ENCODE results near the gene HTR3D. TPM values are rescaled to one million over a fixed set of nuclear protein-coding genes. Genes with fewer than 3 reads are reported as not detected.
"Not testable (repeated sequence)": the region's sequence is repeated elsewhere in the genome, so short reads cannot be mapped to it uniquely, and the experiment has no call there.

Gene HTR3D
- total and polyA plus RNA-seq, 4 experiments from 2014 or later = not detected

- H3K4me3 ChIP-seq (ENCODE audit: low read length in 2 of 2) = no peak overlapping the region
- intact Hi-C loops (cut with micrococcal nuclease) = no loop called here
- Mint-ChIP-seq H3K4me3 (no peak overlapping the region), H3K36me3 (peaks cover 25 to 26% of the 10 kb centered on the region in 2 donors), H3K9me3 (no peaks in the 10 kb centered on the region), H3K4me1 (no peaks in the 10 kb centered on the region), H3K27ac (no peak overlapping the region), H3K27me3 (no peaks in the 10 kb centered on the region)
- POLR2A ChIA-PET (ENCODE audit: partially characterized antibody) = no interaction called here
- no peaks in the 10 kb centered on the region for H3K27me3 ChIP-seq (ENCODE audit: insufficient read depth, low read length)
- CTCF ChIA-PET (ENCODE audit: partially characterized antibody) = interaction anchor here (1.4 kb wide), 1 partner anchor 9 kb away, joined by 4 read pairs; no protein-coding TSS in a partner anchor
- DNase-seq = no peak
- H3K27ac ChIP-seq (ENCODE audit: low read depth, low read length) = no peak overlapping the region
- no peaks in the 10 kb centered on the region for H3K9me3 ChIP-seq (ENCODE audit: control insufficient read depth in 1 of 2, low read length in 2 of 2)
- no peaks in the 10 kb centered on the region for H3K4me1 ChIP-seq (ENCODE audit: insufficient read depth, low read length)
- peaks cover 1% of the 10 kb centered on the region for H3K36me3 ChIP-seq (ENCODE audit: insufficient read depth, low read length)
Measured at GRCh38 chr3:183991403-183991802, 40.1 kb upstream of the HTR3D start.

DNA sequence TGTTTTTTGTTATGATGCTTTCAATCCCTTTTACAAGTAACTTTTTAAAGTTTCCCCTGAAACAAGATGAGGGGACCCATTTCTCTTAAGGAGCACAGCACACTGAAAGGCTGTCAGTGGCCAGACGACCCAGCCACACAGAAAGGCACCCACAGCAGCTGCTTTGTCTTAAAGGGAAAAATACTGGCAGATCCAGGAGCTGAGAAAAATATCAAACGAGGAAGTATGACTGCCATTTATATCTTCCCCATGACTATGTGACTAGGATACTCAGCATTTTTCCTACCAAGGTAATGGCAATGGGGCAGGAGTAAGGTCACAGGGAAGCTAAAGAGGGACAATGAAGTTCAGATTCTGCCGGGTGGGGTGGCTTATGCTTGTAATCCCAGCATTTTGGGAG is 29.8 kb upstream of the HTR3D start:
- no peak for DNase-seq
- Histone ChIP-seq H3K27me3 (ENCODE audit: insufficient read depth, low read length) (no peaks in the 10 kb centered on the region), H3K36me3 (ENCODE audit: insufficient read depth, low read length) (no peaks in the 10 kb centered on the region), H3K9me3 (ENCODE audit: control insufficient read depth in 1 of 2, low read length in 2 of 2) (no peaks in the 10 kb centered on the region), H3K27ac (ENCODE audit: low read depth, low read length) (no peak overlapping the region), H3K4me3 (ENCODE audit: low read length in 2 of 2) (no peak overlapping the region), H3K4me1 (ENCODE audit: insufficient read depth, low read length) (no peaks in the 10 kb centered on the region)
- no peaks in the 10 kb centered on the region for H3K27me3 Mint-ChIP-seq
- H3K4me1 Mint-ChIP-seq = peaks cover 0 to 10% (median 2%) of the 10 kb centered on the region in 4 donors
- no peaks in the 10 kb centered on the region for H3K9me3 Mint-ChIP-seq
- ChIA-PET POLR2A (ENCODE audit: partially characterized antibody) (no interaction called here), CTCF (ENCODE audit: partially characterized antibody) (no interaction called here)
- H3K36me3 Mint-ChIP-seq = peaks cover 15 to 28% of the 10 kb centered on the region in 2 donors
- H3K27ac Mint-ChIP-seq = no peak overlapping the region
- H3K4me3 Mint-ChIP-seq = no peak overlapping the region
- intact Hi-C loops (cut with micrococcal nuclease) = no loop called here

- H3K27ac ChIP-seq (ENCODE audit: low read depth, low read length) = no peak overlapping the region
Measured at GRCh38 chr3:184002469-184002868, 29.1 kb upstream of the HTR3D start.

GRCh38 chr3:184003187-184003967 is 28.2 kb upstream of the HTR3D start:
- Mint-ChIP-seq H3K27me3 (no peaks in the 10 kb centered on the region), H3K4me3 (no peak overlapping the region), H3K4me1 (peaks cover 0 to 10% (median 2%) of the 10 kb centered on the region in 4 donors), H3K27ac (peak overlapping the region in 2 of 7 donors; percentile 3 to 72), H3K36me3 (peaks cover 15 to 30% of the 10 kb centered on the region in 2 donors), H3K9me3 (no peaks in the 10 kb centered on the region)
- Histone ChIP-seq H3K36me3 (ENCODE audit: insufficient read depth, low read length) (no peaks in the 10 kb centered on the region), H3K4me3 (ENCODE audit: low read length in 2 of 2) (no peak overlapping the region), H3K4me1 (ENCODE audit: insufficient read depth, low read length) (no peaks in the 10 kb centered on the region), H3K9me3 (ENCODE audit: control insufficient read depth in 1 of 2, low read length in 2 of 2) (no peaks in the 10 kb centered on the region), H3K27me3 (ENCODE audit: insufficient read depth, low read length) (no peaks in the 10 kb centered on the region), H3K27ac (ENCODE audit: low read depth, low read length) (no peak overlapping the region)
- CTCF ChIA-PET (ENCODE audit: partially characterized antibody) = interaction anchor here (1.0 kb wide), 1 partner anchor 13 kb away, joined by 3 read pairs; no protein-coding TSS in a partner anchor
- intact Hi-C loops (cut with micrococcal nuclease) = no loop called here
- POLR2A ChIA-PET (ENCODE audit: partially characterized antibody) = no interaction called here
- no peak for DNase-seq

More at GRCh38 chr3:184002469-184002868, 29.1 kb upstream of the HTR3D start:
- Mint-ChIP-seq H3K27ac (peak overlapping the region in 1 of 7 donors; percentile 17), H3K4me3 (peak overlapping the region in 1 of 8 donors; percentile 10), H3K36me3 (peaks cover 15 to 28% of the 10 kb centered on the region in 2 donors), H3K27me3 (no peaks in the 10 kb centered on the region), H3K4me1 (peaks cover 0 to 10% (median 2%) of the 10 kb centered on the region in 4 donors), H3K9me3 (no peaks in the 10 kb centered on the region)
- Histone ChIP-seq H3K36me3 (ENCODE audit: insufficient read depth, low read length) (no peaks in the 10 kb centered on the region), H3K27me3 (ENCODE audit: insufficient read depth, low read length) (no peaks in the 10 kb centered on the region), H3K4me1 (ENCODE audit: insufficient read depth, low read length) (no peaks in the 10 kb centered on the region), H3K9me3 (ENCODE audit: control insufficient read depth in 1 of 2, low read length in 2 of 2) (no peaks in the 10 kb centered on the region), H3K4me3 (ENCODE audit: low read length in 2 of 2) (no peak overlapping the region)
- no peak for DNase-seq
- ChIA-PET CTCF (ENCODE audit: partially characterized antibody) (no interaction called here), POLR2A (ENCODE audit: partially characterized antibody) (no interaction called here)
- intact Hi-C loops (cut with micrococcal nuclease) = no loop called here

- POLR2A ChIA-PET (ENCODE audit: partially characterized antibody) = no interaction called here
- no peak overlapping the region for H3K27ac ChIP-seq (ENCODE audit: low read depth, low read length)
- H3K4me1 ChIP-seq (ENCODE audit: insufficient read depth, low read length) = no peaks in the 10 kb centered on the region
- H3K27me3 Mint-ChIP-seq = no peaks in the 10 kb centered on the region
- no peaks in the 10 kb centered on the region for H3K9me3 ChIP-seq (ENCODE audit: control insufficient read depth in 1 of 2, low read length in 2 of 2)
- H3K4me3 ChIP-seq (ENCODE audit: low read length in 2 of 2) = no peak overlapping the region
- CTCF ChIA-PET (ENCODE audit: partially characterized antibody) = no interaction called here
- intact Hi-C loops (cut with micrococcal nuclease) = no loop called here
- DNase-seq = no peak
- peaks cover 0 to 10% (median 2%) of the 10 kb centered on the region in 4 donors for H3K4me1 Mint-ChIP-seq
- H3K4me3 Mint-ChIP-seq = no peak overlapping the region
- no peaks in the 10 kb centered on the region for H3K36me3 ChIP-seq (ENCODE audit: insufficient read depth, low read length)
- no peaks in the 10 kb centered on the region for H3K27me3 ChIP-seq (ENCODE audit: insufficient read depth, low read length)
- H3K27ac Mint-ChIP-seq = no peak overlapping the region
- peaks cover 16 to 27% of the 10 kb centered on the region in 2 donors for H3K36me3 Mint-ChIP-seq
- no peaks in the 10 kb centered on the region for H3K9me3 Mint-ChIP-seq
Measured at GRCh38 chr3:184004476-184004875, 27.1 kb upstream of the HTR3D start.

GRCh38 chr3:184005941-184006507 is 25.5 kb upstream of the HTR3D start:
- intact Hi-C loops (cut with micrococcal nuclease) = no loop called here
- Histone ChIP-seq H3K27me3 (ENCODE audit: insufficient read depth, low read length) (no peaks in the 10 kb centered on the region), H3K9me3 (ENCODE audit: control insufficient read depth in 1 of 2, low read length in 2 of 2) (no peaks in the 10 kb centered on the region), H3K4me1 (ENCODE audit: insufficient read depth, low read length) (no peaks in the 10 kb centered on the region), H3K27ac (ENCODE audit: low read depth, low read length) (no peak overlapping the region), H3K36me3 (ENCODE audit: insufficient read depth, low read length) (no peaks in the 10 kb centered on the region), H3K4me3 (ENCODE audit: low read length in 2 of 2) (no peak overlapping the region)
- Mint-ChIP-seq H3K36me3 (peaks cover 24 to 27% of the 10 kb centered on the region in 2 donors), H3K9me3 (no peaks in the 10 kb centered on the region), H3K4me3 (no peak overlapping the region), H3K4me1 (peaks cover 0 to 10% (median 3%) of the 10 kb centered on the region in 4 donors), H3K27me3 (no peaks in the 10 kb centered on the region), H3K27ac (no peak overlapping the region)
- peak in 4 of 5 donors; percentile 6 to 18 (median 12) for DNase-seq
- ChIA-PET CTCF (ENCODE audit: partially characterized antibody) (interaction anchor here (1.5 to 2.1 kb wide), 2 partner anchors 10 to 12 kb away, joined by 4 to 8 read pairs; partner anchors contain the start of gene ABCC5), POLR2A (ENCODE audit: partially characterized antibody) (no interaction called here)

GRCh38 chr3:184007143-184007813 is 24.3 kb upstream of the HTR3D start:
- H3K4me1 ChIP-seq (ENCODE audit: insufficient read depth, low read length); intact Hi-C loops (cut with micrococcal nuclease); H3K27ac ChIP-seq (ENCODE audit: low read depth, low read length); H3K27me3 Mint-ChIP-seq; H3K9me3 Mint-ChIP-seq; H3K4me1 Mint-ChIP-seq; DNase-seq; H3K4me3 ChIP-seq (ENCODE audit: low read length in 2 of 2); H3K36me3 ChIP-seq (ENCODE audit: insufficient read depth, low read length); H3K27me3 ChIP-seq (ENCODE audit: insufficient read depth, low read length); H3K4me3 Mint-ChIP-seq; H3K27ac Mint-ChIP-seq; H3K9me3 ChIP-seq (ENCODE audit: control insufficient read depth in 1 of 2, low read length in 2 of 2): not testable (repeated sequence)
- POLR2A ChIA-PET (ENCODE audit: partially characterized antibody) = interaction anchor here (1.1 kb wide), 1 partner anchor 10 kb away, joined by 4 read pairs; the partner anchor contains the start of gene ABCC5
- CTCF ChIA-PET (ENCODE audit: partially characterized antibody) = interaction anchor here (1.5 to 2.1 kb wide), 2 partner anchors 9 to 11 kb away, joined by 4 to 8 read pairs; partner anchors contain the start of gene ABCC5
- H3K36me3 Mint-ChIP-seq = peaks cover 26 to 36% of the 10 kb centered on the region in 2 donors
